ENCODE data around the gene PDE6C. TPM values are rescaled to one million over a fixed set of nuclear protein-coding genes. Genes with fewer than 3 reads are reported as not detected.

Gene PDE6C
- total and polyA plus RNA-seq, 2 of the 4 experiments (the other 2 are of a cell fraction), result not detected

- intact Hi-C loops (cut with micrococcal nuclease), result no loop called here
- ATAC-seq (ENCODE audit: low read depth), result no peak
- WGBS, 2 experiments (ENCODE audit: extremely low coverage in 2 of 2, insufficient read length in 1 of 2), result 17% methylated on average over 1 of the region's 8 CpGs; no CpG with 5 or more reads in 1 of the 2 experiments
Observed at GRCh38 chr10:93591065-93591808, 21.1 kb upstream of the PDE6C start.

More at GRCh38 chr10:93591065-93591808, 21.1 kb upstream of the PDE6C start:
- Histone ChIP-seq H3K79me1 (ENCODE audit: low read depth in 1 of 2, low read length in 2 of 2) (no peaks in the 10 kb centered on the region), H4K91ac (ENCODE audit: insufficient read depth, low read depth, low read length) (no peak overlapping the region), H2BK120ac (ENCODE audit: low read depth, low read length) (no peak overlapping the region), H2BK20ac (ENCODE audit: low read depth, low read length) (no peak overlapping the region), H3K4me3 (ENCODE audit: insufficient read depth, low read depth, low read length) (no peak overlapping the region), H2AK5ac (ENCODE audit: low read depth, low read length) (no peak overlapping the region), H3K14ac (replicated peaks; ENCODE audit: low read depth, low read length) (no peak overlapping the region), H3K27me3 (ENCODE audit: control insufficient read depth, insufficient read depth, low read length) (peaks cover 27% of the 10 kb centered on the region), H3K23ac (ENCODE audit: low read depth, low read length) (no peak overlapping the region), H3K56ac (ENCODE audit: extremely low read depth, insufficient read depth, low read length) (no peak overlapping the region), H3K18ac (ENCODE audit: low read depth, low read length) (no peak overlapping the region), H3K27ac (ENCODE audit: insufficient read depth, low read length) (no peak overlapping the region), H2BK15ac (ENCODE audit: low read depth, low read length) (no peak overlapping the region), H4K5ac (ENCODE audit: low read depth, low read length) (no peak overlapping the region), H3K4me1 (ENCODE audit: control insufficient read depth, insufficient read depth, low read length) (no peaks in the 10 kb centered on the region), H2BK5ac (ENCODE audit: low read depth, low read length, poor library complexity, severe bottlenecking) (no peak overlapping the region), H3K36me3 (ENCODE audit: control insufficient read depth, insufficient read depth, low read length) (no peaks in the 10 kb centered on the region), H2AK9ac (replicated peaks; ENCODE audit: low read depth, low read length, poor library complexity) (no peak overlapping the region), H3K4me2 (ENCODE audit: low read depth, low read length) (no peak overlapping the region), H3K4ac (ENCODE audit: low read depth, low read length) (no peak overlapping the region), H4K8ac (ENCODE audit: low read depth in 2 of 2, low read length in 2 of 2) (no peak overlapping the region), H4K20me1 (ENCODE audit: insufficient read depth, low read length) (no peaks in the 10 kb centered on the region), H3K9ac (ENCODE audit: low read depth, low read length) (no peak overlapping the region), H3K9me1 (ENCODE audit: insufficient read depth, low read length) (no peaks in the 10 kb centered on the region), H3K9me3 (ENCODE audit: control insufficient read depth, insufficient read depth, low read length) (no peaks in the 10 kb centered on the region), H2AFZ (replicated peaks; ENCODE audit: low read length, poor library complexity) (no peak overlapping the region)
- dilution Hi-C loops (cut with HindIII; ENCODE audit: low sequenced_read_pairs, unreplicated experiment) (no loop called here), in situ Hi-C loops (cut with MboI; ENCODE audit: low sequenced_read_pairs) (no loop called here)
- POLR2A ChIA-PET (ENCODE audit: unreplicated experiment), result no interaction called here
- no TSS peak for BruUV-seq (replicated peaks)
- TF ChIP-seq POLR2A (IDR thresholded peaks at IDR 0.05; ENCODE audit: low read depth, low read length) (no peak), MAZ (IDR thresholded peaks at IDR 0.05; ENCODE audit: borderline replicate concordance, low read depth, low read length) (no peak), NFE2L2 (IDR thresholded peaks at IDR 0.05; ENCODE audit: low read depth, low read length) (no peak), MAFK (IDR thresholded peaks at IDR 0.05; ENCODE audit: low read depth, low read length) (no peak), CEBPB (IDR thresholded peaks at IDR 0.05; ENCODE audit: low read depth, low read length) (no peak), FOS (IDR thresholded peaks at IDR 0.05; ENCODE audit: low read depth, low read length) (no peak), RFX5 (IDR thresholded peaks at IDR 0.05; ENCODE audit: low read depth, low read length) (no peak), RCOR1 (IDR thresholded peaks at IDR 0.05; ENCODE audit: insufficient replicate concordance, low read length) (no peak), MXI1 (IDR thresholded peaks at IDR 0.05; ENCODE audit: borderline replicate concordance, low read depth, low read length) (no peak), RAD21 (IDR thresholded peaks at IDR 0.05; ENCODE audit: low read length) (no peak), CHD1 (IDR thresholded peaks at IDR 0.05; ENCODE audit: low read depth, low read length) (no peak)
- TF ChIP-seq, protein P1, sequence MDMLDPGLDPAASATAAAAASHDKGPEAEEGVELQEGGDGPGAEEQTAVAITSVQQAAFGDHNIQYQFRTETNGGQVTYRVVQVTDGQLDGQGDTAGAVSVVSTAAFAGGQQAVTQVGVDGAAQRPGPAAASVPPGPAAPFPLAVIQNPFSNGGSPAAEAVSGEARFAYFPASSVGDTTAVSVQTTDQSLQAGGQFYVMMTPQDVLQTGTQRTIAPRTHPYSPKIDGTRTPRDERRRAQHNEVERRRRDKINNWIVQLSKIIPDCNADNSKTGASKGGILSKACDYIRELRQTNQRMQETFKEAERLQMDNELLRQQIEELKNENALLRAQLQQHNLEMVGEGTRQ (IDR thresholded peaks at IDR 0.05; ENCODE audit: low read depth, low read length), result no peak
- TF ChIP-seq, protein P2, sequence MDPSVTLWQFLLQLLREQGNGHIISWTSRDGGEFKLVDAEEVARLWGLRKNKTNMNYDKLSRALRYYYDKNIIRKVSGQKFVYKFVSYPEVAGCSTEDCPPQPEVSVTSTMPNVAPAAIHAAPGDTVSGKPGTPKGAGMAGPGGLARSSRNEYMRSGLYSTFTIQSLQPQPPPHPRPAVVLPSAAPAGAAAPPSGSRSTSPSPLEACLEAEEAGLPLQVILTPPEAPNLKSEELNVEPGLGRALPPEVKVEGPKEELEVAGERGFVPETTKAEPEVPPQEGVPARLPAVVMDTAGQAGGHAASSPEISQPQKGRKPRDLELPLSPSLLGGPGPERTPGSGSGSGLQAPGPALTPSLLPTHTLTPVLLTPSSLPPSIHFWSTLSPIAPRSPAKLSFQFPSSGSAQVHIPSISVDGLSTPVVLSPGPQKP (IDR thresholded peaks at IDR 0.05; ENCODE audit: borderline replicate concordance, low read depth, low read length), result no peak
- DNase-seq, result no peak
- CTCF ChIA-PET, result interaction anchor here (1.2 kb wide), 1 partner anchor 40 kb away, joined by 3 read pairs; no protein-coding TSS in a partner anchor
